Calu3 (cell line): ENCODE measurements around the gene ZDHHC11B. TPM values are rescaled to one million over a fixed set of nuclear protein-coding genes. Genes with fewer than 3 reads are reported as not detected.

ENCODE experiments used
- BruUV-seq: library from RNA; stranded (reverse); fragments of 400-500 nt; replicated peaks from 2 replicates; lab custom pipeline; 2021; lab: Mats Ljungman, UMichigan
- CTCF ChIA-PET: fragments of 300-600 bp; sonication (Branson Sonifier 250); formaldehyde crosslinking; loops from one replicate; lab custom pipeline; 2022; ENCODE audit warnings: antibody characterized with exemption; lab: Charles Lee
- DNase-seq: peaks from one replicate; pipeline ENCODE4 v3.0.0; 2022
- H3K27ac Mint-ChIP-seq: one replicate; pipeline ENCODE4 v1.8.0; 2022; ENCODE audit warnings: mixed read lengths; ENCODE audit not compliant: unreplicated experiment
- H3K27me3 Mint-ChIP-seq: one replicate; pipeline ENCODE4 v1.8.0; 2022; ENCODE audit warnings: mixed read lengths; ENCODE audit not compliant: unreplicated experiment
- H3K36me3 Mint-ChIP-seq: one replicate; pipeline ENCODE4 v1.8.0; 2022; ENCODE audit warnings: mild to moderate bottlenecking, moderate library complexity, mixed read lengths; ENCODE audit not compliant: insufficient read depth, unreplicated experiment
- H3K4me1 Mint-ChIP-seq: one replicate; pipeline ENCODE4 v1.8.0; 2022; ENCODE audit warnings: mild to moderate bottlenecking, low read depth, mixed read lengths; ENCODE audit not compliant: unreplicated experiment
- H3K4me3 Mint-ChIP-seq: one replicate; pipeline ENCODE4 v1.8.0; 2022; ENCODE audit warnings: mild to moderate bottlenecking, low read depth, moderate library complexity, mixed read lengths; ENCODE audit not compliant: unreplicated experiment
- H3K9me3 Mint-ChIP-seq: one replicate; pipeline ENCODE4 v1.8.0; 2022; ENCODE audit warnings: low read depth, mixed read lengths; ENCODE audit not compliant: unreplicated experiment
- CTCF ChIP-seq: fragments of 200-600 bp; IDR thresholded peaks from one replicate; pipeline ENCODE4 v1.8.0; 2022; ENCODE audit warnings: antibody characterized with exemption; ENCODE audit not compliant: unreplicated experiment
- intact Hi-C: fragments of 100-400 bp; cut with micrococcal nuclease; formaldehyde crosslinking; loops from one replicate; pipeline ENCODE4 v1.10.0; 2022; ENCODE audit not compliant: unreplicated experiment
- total RNA-seq: library from RNA; stranded (reverse); gene quantifications from 2 replicates; pipeline ENCODE4 v1.2.3, GENCODE V29; 2022

Gene ZDHHC11B
- total RNA-seq, 1 experiment from 2014 or later: 3.0 TPM

GRCh38 chr5:673831-674629 lies 110.5 kb downstream of the ZDHHC11B start:
- no TSS peak for BruUV-seq
- no peaks in the 10 kb centered on the region for H3K9me3 Mint-ChIP-seq
- CTCF ChIA-PET: no interaction called here
- H3K36me3 Mint-ChIP-seq: peaks cover 69% of the 10 kb centered on the region
- peaks cover 10% of the 10 kb centered on the region for H3K4me1 Mint-ChIP-seq
- peaks cover 13% of the 10 kb centered on the region for H3K27me3 Mint-ChIP-seq
- no peak for DNase-seq
- peak overlapping the region; percentile 92 for H3K27ac Mint-ChIP-seq
- no peak for TF ChIP-seq CTCF
- H3K4me3 Mint-ChIP-seq: no peak overlapping the region
- intact Hi-C loops: loop anchor here (5.0 kb wide), 1 partner anchor 228 kb away; no protein-coding TSS in a partner anchor

GRCh38 chr5:673161-673830 lies 111.2 kb downstream of the ZDHHC11B start:
- no TSS peak for BruUV-seq
- H3K27me3 Mint-ChIP-seq: peaks cover 13% of the 10 kb centered on the region
- peak overlapping the region; percentile 64 for H3K4me3 Mint-ChIP-seq
- peak overlapping the region; percentile 92 for H3K27ac Mint-ChIP-seq
- no peak for TF ChIP-seq CTCF
- peaks cover 69% of the 10 kb centered on the region for H3K36me3 Mint-ChIP-seq
- CTCF ChIA-PET: no interaction called here
- no peaks in the 10 kb centered on the region for H3K9me3 Mint-ChIP-seq
- intact Hi-C loops: loop anchor here (5.0 kb wide), 1 partner anchor 229 kb away; no protein-coding TSS in a partner anchor
- H3K4me1 Mint-ChIP-seq: peaks cover 10% of the 10 kb centered on the region
- DNase-seq: no peak

- Mint-ChIP-seq H3K9me3 (no peaks in the 10 kb centered on the region), H3K4me3 (peak overlapping the region; percentile 64), H3K27me3 (peaks cover 13% of the 10 kb centered on the region), H3K27ac (peak overlapping the region; percentile 92), H3K36me3 (peaks cover 68% of the 10 kb centered on the region), H3K4me1 (peaks cover 10% of the 10 kb centered on the region)
- no peak for TF ChIP-seq CTCF
- CTCF ChIA-PET: no interaction called here
- intact Hi-C loops: loop anchor here (5.0 kb wide), 1 partner anchor 230 kb away; no protein-coding TSS in a partner anchor
- peak; percentile 83 for DNase-seq
- TSS peak; percentile 20 for BruUV-seq
Observed at GRCh38 chr5:672329-673160, 112.0 kb downstream of the ZDHHC11B start.
